GM19324 (cell line): ENCODE data around the gene DRC7.
"Not testable (repeated sequence)": the region's sequence is repeated elsewhere in the genome, so short reads cannot be mapped to it uniquely, and the experiment has no call there.

Experiments
- ATAC-seq: cut with Tn5 transposase; IDR thresholded peaks from one replicate; pipeline ENCODE4 v1.9.1; 2021; ENCODE audit warnings: mild to moderate bottlenecking, moderate library complexity; ENCODE audit not compliant: unreplicated experiment, low FRiP score

Gene DRC7

DNA sequence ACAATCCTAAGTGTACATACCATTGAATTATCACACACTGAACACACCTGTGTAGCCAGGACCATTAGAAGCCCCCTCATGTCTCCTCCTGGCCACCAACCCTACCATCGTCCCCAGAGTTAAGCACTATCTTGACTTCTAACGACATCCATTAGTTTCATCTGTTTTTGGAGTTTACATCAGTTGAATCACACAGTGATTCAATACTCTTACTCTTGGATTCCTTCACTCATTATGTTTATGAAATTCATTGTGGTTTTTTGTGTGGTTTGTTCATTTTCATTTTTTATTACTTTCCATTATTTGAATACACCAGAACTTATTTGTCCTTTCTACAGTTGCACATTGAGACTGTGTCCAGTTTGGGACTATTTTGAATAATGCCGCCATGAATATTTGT, 13.6 kb downstream of the DRC7 start:
- no peak for ATAC-seq

DNA sequence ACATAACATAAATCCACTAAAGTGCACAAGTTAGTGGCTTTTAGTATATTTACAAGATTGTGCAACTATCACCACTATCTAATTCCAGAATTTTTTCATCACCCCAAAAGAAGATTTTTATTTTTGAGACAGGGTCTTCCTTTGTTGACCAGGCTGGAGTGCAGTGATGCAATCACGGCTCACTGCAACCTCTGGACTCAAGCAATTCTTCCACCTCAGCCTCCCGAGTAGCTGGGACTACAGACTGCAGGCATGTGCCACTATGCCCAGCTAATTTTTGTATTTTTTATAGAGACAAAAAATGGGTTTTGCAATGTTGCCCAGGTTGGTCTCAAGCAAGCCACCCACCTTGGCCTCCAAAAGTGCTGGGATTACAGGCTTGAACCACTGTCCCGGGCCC, 15.1 kb downstream of the DRC7 start:
- no peak for ATAC-seq

DNA sequence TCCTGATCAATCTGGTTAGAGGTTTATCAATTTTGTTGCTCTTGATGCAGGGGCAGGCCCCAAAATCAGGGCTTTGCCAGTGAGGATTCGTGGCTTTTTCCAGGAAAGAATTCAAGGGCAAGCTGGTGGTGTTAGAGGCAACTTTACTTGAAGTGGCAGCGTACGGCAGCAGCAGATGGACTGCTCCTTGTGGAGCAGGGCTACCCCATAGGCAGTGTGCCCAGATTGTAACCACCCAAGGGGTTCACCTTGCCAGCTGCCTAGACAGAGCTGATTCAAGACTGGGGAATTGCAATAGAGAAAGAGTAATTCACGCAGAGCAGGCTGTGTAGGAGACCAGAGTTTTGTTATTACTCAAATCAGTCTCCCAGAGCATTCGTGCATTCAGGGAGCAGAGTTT, 16.7 kb downstream of the DRC7 start:
- ATAC-seq = no peak

DNA sequence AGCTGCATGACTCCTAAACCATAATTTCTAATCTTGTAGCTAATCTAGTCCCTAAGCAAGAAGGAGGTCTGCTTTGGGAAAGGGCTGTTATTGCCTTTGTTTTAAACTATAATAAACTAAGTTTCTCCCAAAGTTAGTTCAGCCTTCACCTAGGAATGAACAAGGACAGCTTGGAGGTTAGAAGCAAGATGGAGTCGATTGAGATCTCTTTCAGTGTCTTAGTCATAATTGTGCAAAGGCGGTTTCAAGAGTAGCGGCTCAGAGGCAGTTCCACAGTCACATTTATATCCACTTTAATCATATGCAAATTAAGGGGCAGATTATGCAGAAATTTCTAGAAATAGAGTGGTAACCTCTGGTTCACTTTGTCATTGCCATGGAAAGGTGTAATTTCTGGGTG, 17.4 kb downstream of the DRC7 start:
- ATAC-seq = no peak

DNA sequence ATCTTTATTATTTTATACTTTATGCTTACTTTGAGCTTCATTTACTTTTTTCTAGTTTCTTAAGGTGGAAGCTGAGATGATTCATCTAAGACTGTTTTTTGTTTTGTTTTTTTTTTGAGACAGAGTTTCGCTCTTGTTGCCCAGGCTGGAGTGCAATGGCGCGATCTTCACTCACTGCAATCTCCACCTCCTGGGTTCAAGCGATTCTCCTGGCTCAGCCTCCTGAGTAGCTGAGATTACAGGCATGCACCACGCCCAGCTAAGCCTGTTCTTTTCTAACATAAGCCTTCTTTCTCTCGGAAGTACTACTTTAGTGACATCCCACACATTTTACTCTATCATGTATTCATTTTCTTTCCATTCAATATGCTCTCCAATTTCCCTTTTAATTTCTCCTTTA, 18.0 kb downstream of the DRC7 start:
- not testable (repeated sequence) for ATAC-seq

DNA sequence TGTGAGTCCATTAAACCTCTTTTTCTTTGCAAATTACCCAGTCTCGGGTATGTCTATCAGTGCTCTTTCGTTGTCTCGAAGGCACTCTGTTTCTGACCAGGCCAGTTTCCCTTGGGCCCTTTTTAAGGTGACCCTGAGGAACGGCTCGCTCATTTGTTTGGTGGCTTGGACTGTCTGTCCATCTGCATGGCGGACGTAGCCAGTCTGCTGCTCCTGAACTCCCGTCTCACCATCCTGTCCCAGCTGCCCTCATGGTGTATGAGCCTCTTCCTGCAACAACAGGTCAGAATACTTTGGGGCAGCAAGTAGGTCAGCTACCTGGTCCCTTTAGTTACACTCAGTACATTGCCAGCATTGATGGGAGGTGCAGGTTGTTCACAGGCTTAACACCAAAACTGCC, 19.0 kb downstream of the DRC7 start:
- ATAC-seq = no peak

DNA sequence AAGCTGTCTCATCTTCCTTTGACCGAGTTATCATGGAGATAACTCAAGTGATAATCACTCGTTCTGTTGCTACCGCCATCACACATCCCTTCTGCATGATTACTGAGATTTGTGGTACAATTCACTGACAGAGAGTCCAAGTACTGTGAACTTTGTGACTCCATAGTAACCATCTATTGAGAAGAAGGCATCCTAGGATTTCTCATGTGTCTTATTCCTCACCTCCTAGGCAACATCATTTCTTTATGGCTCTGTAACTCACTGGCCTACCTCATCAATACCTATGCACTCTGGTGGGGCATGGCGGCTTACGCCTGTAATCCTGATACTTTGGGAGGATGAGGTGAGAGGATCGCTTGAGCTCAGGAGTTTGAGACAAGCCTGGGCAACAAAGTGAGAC, 19.4 kb downstream of the DRC7 start:
- ATAC-seq = no peak

DNA sequence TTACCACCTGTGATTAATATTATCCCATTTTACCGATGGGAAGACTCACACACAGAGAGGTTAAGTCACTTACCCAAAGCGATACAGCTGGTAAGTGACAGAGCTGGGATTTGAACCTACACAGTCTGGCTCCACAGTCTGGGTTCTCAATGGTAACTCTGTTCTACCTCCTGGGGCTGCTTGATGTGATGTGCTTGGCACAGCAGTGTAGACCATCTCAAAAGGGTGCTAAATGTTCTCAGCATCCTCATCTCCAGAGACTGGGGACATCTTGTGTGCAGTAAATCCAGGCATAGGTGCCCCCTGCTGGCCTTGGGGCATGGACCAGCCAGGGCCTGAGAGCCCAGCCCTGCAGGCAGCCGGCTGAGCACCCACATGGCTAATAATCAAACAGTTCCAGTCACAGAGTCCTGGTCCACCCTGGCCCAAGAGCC, 25.6 kb downstream of the DRC7 start:
- ATAC-seq = no peak

DNA sequence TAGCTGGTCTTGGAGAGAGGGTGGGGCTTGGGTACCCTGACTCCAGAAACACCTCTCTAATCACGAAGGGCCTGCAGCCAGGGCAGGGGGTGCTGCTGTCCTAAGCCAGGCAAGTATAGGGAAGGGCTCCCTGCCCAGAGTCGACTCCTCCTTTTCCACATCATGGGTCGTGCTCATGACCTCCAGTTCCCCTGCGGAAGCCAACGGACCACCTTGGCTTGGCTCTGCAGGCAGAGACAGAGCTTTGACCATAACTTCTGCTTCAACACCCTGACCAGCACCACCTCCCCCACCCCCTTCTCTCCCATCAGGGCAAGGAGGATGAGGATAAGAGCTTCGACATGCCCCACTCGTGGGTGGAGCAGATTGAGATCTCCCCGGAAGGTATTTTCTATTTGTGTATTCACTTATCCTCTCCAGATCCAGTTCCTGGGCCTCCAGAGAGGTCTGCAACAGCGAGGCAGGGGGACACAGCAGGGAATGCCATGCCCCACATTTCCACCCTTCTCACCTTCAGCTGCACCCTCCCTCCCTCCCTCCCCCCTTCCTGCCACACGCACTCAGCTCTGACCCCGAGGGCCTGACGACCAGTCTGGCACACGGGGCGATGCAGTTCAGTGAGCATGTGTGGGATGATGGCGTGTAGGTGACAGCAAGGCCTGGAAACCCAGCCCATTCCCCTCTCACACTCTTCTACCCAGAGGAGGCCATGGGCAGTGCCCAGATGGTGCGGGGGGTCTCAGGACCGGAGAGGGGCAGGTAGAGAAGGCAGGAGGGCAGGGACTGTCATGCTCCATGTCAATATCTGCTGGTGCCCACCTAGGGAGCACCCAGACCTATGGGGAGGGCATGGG, 27.0 kb downstream of the DRC7 start:
- ATAC-seq = no peak

DNA sequence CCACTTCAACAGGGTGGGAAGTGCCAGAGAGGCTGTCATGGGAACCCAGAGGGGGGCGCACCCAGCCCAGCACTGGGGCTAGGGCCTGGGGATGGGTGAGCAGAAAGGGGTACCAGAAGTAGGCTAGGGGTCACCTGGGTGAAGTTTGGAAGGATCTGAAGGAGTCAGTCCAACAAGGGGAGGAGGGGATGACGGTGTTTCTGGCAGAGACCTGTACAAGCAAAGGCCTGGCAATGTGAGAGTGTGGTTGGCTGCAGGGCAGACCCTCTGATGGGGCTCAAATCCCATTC, 27.5 kb downstream of the DRC7 start:
- no peak for ATAC-seq

DNA sequence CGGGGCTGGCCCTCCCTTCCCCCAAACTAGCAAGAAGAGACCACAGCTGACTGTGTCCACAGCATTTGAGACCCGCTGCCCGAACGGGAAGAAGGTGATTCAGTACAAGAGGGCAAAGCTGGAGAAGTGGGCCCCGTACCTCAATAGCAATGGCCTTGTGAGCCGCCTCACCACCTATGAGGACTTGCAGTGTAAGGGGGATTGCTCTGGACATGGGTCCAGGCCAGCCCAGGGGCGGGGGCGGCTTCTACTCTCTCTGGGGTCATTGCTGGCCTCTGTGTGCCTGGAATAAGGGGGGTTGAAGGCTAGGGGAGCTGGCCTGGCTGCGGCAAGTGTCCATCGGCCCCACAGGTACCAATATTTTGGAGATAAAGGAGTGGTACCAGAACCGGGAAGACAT, 28.0 kb downstream of the DRC7 start:
- ATAC-seq = no peak

DNA sequence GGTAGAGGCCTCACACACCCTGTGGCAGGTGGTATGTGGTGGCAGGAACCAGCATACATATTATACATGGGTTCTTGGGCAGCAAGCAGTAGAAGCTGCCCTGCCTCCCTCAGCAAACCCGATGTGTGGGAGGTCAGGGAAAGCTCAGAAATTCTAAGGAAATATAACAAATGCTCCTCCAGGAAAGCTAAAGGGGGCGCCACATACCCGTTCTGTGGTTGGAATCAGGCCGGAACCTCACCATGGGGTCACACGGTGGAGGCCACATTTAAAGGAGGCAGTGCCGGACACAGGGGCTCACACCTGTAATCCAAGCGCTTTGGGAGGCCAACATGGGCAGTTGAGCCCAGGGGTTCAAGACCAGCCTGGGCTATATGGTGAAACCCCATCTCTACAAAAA, 28.6 kb downstream of the DRC7 start:
- ATAC-seq = no peak

DNA sequence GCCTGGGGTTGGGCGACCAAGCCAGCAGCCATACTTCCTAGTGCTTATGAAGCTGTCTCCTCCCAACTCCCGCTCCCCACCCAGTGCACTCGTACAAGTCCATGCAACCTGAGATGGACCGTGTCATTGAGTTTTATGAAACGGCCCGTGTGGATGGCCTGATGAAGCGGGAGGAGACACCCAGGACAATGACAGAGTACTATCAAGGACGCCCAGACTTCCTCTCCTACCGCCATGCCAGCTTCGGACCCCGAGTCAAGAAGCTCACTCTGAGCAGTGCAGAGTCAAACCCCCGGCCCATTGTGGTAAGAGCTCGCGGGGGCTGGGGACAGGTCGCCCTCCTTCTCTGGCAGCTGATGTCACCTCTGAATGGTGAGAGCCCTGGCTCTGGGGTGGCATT, 29.9 kb downstream of the DRC7 start:
- no peak for ATAC-seq

DNA sequence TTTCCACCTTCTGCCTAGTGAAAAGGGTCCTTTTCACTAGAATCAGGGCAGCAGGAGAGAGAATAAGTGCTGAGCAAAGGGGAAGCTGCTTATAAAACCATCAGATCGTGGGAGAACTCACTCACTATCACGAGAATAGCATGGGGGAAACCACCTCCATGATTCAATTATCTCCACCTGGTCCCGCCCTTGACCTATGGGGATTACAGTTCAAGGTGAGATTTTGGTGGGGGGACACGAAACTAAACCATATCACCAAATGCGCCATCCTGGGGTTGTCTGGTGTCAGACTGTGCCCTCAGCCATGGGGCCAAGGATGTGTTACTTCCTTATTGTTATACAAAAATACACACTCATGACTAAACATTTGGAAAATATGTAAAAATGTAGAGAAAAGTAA, 30.5 kb downstream of the DRC7 start:
- no peak for ATAC-seq

DNA sequence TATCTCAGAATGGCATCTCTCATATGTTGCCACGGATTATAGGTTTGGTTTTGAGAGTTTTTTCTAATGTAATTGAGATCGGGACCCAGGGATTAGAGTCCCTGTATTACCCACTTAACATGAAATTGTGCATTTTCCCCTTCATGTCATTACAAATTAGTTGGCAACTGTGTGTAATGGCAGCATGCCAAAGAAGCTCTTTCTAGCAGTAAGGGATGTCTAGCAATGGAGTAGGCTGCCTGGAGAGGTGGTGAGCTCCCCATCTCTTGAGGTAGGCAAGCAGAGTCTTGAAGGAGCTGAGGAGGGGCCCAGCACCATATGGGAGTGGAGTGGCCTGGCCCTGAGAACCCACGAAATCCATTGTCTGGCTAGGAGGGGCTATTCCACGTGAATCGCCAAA, 30.9 kb downstream of the DRC7 start:
- no peak for ATAC-seq

DNA sequence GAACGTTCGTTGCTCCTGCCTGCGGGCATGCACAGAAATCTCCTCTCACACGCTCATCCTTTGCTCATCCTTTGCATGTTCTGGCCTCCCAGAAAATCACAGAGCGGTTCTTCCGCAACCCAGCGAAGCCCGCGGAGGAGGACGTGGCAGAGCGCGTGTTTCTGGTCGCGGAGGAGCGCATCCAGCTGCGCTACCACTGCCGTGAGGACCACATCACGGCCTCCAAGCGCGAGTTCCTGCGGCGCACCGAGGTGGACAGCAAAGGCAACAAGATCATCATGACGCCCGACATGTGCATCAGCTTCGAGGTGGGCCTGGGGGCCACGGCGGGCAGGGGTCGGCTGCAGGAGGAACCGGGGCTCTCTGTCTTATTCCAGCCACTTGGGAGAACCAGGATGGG, 31.4 kb downstream of the DRC7 start:
- ATAC-seq = no peak

DNA sequence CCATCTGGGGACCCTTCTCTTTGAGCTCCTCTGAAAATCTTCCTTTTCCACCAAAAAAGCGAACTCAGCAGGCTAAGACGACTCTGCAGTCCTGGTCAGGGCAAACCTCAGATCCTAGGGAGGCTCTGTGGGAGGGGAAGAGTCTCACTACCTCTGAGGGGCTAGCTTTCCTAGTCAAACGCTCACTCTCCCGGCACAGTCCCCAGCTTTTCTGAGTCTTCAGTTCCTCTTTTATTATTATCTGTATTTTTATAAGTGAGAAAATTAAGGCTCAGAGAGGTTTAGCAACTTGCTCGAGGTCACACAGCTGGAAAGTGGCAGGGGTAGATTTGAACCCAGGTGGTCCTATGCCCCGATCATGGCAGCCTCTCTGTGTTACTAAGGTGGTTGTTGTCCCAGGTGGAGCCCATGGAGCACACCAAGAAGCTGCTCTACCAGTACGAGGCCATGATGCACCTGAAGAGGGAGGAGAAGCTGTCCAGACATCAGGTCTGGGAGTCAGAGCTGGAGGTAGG, 31.9 kb downstream of the DRC7 start:
- ATAC-seq = no peak

DNA sequence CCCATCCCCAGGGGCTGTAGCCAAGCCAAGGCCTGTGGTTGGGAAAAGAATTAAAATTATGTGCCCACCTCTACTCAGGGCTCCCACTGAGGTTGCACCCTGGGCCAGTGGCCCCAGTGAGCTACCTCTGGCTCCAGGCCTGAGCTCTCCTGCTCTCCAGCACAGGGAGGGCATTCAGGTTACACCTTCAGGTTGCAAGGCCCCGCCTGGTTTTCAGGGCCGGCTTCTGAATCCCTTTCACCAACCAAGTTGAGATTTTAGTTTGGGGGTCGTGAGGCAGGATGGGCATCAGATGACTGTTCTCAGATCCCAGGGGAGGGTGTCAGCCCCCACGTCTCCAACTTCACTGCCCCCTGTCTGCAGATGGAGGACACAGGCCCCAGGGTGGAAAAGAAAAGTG, 33.0 kb downstream of the DRC7 start:
- ATAC-seq = no peak

DNA sequence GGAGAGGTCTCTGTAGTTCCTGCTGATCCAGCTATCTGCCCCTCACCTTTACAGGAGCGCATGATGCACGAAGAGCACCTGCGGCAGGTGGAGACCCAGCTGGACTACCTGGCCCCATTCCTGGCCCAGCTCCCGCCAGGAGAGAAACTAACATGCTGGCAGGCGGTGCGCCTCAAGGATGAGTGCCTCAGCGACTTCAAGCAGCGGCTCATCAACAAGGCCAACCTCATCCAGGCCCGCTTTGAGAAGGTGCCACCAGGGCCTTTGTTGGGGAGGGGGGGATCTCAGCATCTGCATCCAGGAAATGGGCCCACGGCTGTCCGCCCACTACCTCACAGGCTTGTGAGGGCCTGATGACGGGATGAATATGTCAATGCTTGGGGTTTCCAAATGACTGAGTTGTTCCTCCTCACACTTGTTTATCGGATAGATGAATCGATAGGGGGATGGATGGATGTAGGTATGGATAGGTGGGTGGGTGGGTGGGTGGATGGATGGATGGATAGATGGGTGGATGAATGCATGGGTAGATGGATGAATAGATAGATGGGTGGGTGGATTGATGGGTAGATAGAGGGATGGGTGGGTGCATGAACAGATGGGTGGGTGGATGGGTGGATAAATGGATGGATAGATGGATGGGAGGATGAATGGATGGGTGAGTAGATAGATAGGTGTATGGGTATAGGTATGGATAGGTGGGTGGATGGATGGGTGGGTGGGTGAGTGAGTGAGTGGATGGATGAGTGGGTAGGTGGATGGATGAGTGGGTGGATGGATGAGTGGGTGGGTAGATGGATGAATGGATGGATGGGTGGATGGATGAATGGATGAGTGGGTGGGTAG, 34.0 kb downstream of the DRC7 start:
- ATAC-seq = no peak

DNA sequence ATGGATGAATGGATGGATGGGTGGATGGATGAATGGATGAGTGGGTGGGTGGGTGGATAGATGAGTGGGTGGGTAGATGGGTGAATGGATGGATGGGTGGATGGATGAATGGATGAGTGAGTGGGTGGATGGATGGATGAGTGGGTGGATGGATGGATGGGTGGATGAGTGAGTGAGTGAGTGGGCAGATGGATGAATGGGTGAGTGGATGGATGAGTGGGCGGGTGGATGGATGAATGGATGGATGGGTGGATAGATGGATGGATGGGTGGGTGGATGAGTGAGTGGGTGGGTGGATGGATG, 34.5 kb downstream of the DRC7 start:
- ATAC-seq = no peak

DNA sequence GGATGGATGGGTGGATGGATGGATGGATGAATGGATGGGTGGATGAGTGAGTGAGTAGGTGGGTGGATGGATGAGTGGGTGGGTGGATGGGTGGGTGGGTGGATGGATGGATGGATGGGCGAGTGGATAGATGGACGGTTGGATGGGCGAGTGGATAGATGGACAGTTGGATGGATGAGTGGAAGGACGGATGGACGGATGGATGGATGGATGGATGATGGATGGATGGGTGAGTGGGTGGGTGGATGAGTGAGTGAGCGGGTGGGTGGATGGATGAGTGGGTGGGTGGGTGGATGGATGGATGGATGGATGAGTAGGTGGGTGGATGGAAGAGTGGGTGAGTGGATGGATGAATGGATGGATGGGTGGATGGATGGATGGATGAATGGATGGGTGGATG, 35.2 kb downstream of the DRC7 start:
- ATAC-seq = not testable (repeated sequence)
